ENCODE data around the gene AGBL5. TPM values are rescaled to one million over a fixed set of nuclear protein-coding genes. Genes with fewer than 3 reads are reported as not detected.
A peak's percentile ranks its signal among the peaks of the same experiment; 100 is the strongest.

AGBL5 gene
- total and polyA plus RNA-seq, 2 of the 13 experiments (the other 11 are each of a cell fraction or from before 2014, with no cell fraction given) = 55.9 to 73.3 TPM

- TF ChIP-seq, protein P1, sequence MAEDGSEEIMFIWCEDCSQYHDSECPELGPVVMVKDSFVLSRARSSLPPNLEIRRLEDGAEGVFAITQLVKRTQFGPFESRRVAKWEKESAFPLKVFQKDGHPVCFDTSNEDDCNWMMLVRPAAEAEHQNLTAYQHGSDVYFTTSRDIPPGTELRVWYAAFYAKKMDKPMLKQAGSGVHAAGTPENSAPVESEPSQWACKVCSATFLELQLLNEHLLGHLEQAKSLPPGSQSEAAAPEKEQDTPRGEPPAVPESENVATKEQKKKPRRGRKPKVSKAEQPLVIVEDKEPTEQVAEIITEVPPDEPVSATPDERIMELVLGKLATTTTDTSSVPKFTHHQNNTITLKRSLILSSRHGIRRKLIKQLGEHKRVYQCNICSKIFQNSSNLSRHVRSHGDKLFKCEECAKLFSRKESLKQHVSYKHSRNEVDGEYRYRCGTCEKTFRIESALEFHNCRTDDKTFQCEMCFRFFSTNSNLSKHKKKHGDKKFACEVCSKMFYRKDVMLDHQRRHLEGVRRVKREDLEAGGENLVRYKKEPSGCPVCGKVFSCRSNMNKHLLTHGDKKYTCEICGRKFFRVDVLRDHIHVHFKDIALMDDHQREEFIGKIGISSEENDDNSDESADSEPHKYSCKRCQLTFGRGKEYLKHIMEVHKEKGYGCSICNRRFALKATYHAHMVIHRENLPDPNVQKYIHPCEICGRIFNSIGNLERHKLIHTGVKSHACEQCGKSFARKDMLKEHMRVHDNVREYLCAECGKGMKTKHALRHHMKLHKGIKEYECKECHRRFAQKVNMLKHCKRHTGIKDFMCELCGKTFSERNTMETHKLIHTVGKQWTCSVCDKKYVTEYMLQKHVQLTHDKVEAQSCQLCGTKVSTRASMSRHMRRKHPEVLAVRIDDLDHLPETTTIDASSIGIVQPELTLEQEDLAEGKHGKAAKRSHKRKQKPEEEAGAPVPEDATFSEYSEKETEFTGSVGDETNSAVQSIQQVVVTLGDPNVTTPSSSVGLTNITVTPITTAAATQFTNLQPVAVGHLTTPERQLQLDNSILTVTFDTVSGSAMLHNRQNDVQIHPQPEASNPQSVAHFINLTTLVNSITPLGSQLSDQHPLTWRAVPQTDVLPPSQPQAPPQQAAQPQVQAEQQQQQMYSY (CRISPR knock-in tag; IDR thresholded peaks at IDR 0.05) = no peak
- no peak; the same call in 1 of the 2 replicates for TF ChIP-seq IRX3 (CRISPR knock-in tag; IDR thresholded peaks at IDR 0.05; ENCODE audit: borderline replicate concordance, low read depth)
- TF ChIP-seq GABPB1 (CRISPR knock-in tag; IDR thresholded peaks at IDR 0.05) = peak; percentile 40; the same call in 1 of the 2 replicates
- TF ChIP-seq CBX2 (IDR thresholded peaks at IDR 0.05; ENCODE audit: low read depth, low read length) = no peak
- no peak for TF ChIP-seq CBX2 (CRISPR knock-in tag; IDR thresholded peaks at IDR 0.05; ENCODE audit: low read depth)
- TF ChIP-seq, protein P2, sequence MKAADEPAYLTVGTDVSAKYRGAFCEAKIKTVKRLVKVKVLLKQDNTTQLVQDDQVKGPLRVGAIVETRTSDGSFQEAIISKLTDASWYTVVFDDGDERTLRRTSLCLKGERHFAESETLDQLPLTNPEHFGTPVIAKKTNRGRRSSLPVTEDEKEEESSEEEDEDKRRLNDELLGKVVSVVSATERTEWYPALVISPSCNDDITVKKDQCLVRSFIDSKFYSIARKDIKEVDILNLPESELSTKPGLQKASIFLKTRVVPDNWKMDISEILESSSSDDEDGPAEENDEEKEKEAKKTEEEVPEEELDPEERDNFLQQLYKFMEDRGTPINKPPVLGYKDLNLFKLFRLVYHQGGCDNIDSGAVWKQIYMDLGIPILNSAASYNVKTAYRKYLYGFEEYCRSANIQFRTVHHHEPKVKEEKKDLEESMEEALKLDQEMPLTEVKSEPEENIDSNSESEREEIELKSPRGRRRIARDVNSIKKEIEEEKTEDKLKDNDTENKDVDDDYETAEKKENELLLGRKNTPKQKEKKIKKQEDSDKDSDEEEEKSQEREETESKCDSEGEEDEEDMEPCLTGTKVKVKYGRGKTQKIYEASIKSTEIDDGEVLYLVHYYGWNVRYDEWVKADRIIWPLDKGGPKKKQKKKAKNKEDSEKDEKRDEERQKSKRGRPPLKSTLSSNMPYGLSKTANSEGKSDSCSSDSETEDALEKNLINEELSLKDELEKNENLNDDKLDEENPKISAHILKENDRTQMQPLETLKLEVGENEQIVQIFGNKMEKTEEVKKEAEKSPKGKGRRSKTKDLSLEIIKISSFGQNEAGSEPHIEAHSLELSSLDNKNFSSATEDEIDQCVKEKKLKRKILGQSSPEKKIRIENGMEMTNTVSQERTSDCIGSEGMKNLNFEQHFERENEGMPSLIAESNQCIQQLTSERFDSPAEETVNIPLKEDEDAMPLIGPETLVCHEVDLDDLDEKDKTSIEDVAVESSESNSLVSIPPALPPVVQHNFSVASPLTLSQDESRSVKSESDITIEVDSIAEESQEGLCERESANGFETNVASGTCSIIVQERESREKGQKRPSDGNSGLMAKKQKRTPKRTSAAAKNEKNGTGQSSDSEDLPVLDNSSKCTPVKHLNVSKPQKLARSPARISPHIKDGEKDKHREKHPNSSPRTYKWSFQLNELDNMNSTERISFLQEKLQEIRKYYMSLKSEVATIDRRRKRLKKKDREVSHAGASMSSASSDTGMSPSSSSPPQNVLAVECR (CRISPR knock-in tag; IDR thresholded peaks at IDR 0.05; ENCODE audit: borderline replicate concordance) = peak; percentile 61
- no peak for TF ChIP-seq ZNF33A (CRISPR knock-in tag; IDR thresholded peaks at IDR 0.05; ENCODE audit: borderline replicate concordance)
- TF ChIP-seq ARNT2 (CRISPR knock-in tag; IDR thresholded peaks at IDR 0.05; ENCODE audit: low read depth) = peak; percentile 41; the same call in 1 of the 2 replicates
- TF ChIP-seq SIX4 (CRISPR knock-in tag; IDR thresholded peaks at IDR 0.05) = peak; percentile 49; the same call in 1 of the 2 replicates
- TF ChIP-seq, protein P3, sequence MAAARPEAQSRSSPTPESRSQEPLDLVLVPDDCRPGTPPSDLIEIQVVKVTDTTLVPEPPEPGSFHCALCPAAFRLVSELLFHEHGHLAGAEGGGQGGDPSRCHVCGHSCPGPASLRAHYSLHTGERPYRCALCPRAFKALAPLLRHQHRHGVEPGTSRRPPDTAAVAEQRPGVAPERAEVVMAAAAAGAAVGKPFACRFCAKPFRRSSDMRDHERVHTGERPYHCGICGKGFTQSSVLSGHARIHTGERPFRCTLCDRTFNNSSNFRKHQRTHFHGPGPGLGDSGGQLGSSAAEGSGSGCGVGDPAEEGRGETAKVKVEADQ (CRISPR knock-in tag; IDR thresholded peaks at IDR 0.05; ENCODE audit: borderline replicate concordance) = peak; percentile 59; the same call in 1 of the 2 replicates
- TF ChIP-seq ZNF292 (CRISPR knock-in tag; IDR thresholded peaks at IDR 0.05; ENCODE audit: borderline replicate concordance, low read depth) = peak; percentile 89
- TF ChIP-seq PRPF4 (IDR thresholded peaks at IDR 0.05; ENCODE audit: low read depth, low read length, poor library complexity, severe bottlenecking) = no peak
- peak; percentile 39; the same call in 1 of the 2 replicates for TF ChIP-seq ZNF276 (CRISPR knock-in tag; IDR thresholded peaks at IDR 0.05; ENCODE audit: low read depth)
- TF ChIP-seq ZNF446 (CRISPR knock-in tag; IDR thresholded peaks at IDR 0.05) = no peak
- no peak for TF ChIP-seq TEAD2 (CRISPR knock-in tag; IDR thresholded peaks at IDR 0.05)
- TF ChIP-seq SOX13 (IDR thresholded peaks at IDR 0.05) = 0 out of 2 replicates have a peak, but pooled peaks have one; percentile 20
- peak in 1 of 2 experiments; percentile 53; a peak in 2 of 4 replicates for TF ChIP-seq SOX13 (CRISPR knock-in tag; conservative IDR thresholded peaks at IDR 0.05 in 1 of 2, IDR thresholded peaks at IDR 0.05 in 1 of 2)
Observed at GRCh38 chr2:27093430-27094352, 42.2 kb downstream of the AGBL5 start (continued).

Data from HepG2 (cell line).